ENCODE data around the gene GPX4.

The GPX4 gene

DNA sequence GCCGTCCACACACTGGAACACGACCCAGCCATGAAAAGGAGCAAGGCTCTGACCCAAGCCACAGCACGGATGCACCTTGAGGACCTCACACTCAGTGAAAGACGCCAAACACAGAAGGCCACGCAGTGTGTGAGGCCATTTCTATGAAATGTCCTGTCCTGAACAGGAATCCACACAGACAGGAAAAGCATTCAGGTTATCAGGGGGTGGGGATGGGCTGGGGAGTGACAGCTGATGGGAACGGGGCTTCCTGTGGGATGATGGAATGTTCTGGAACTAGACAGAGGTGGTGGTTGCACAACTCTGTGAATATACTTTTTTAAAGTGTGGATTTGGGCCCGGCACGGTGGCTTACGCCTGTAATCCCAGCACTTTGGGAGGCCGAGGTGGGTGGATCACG is 30.6 kb downstream of the GPX4 start:
- TF ChIP-seq, protein P1, sequence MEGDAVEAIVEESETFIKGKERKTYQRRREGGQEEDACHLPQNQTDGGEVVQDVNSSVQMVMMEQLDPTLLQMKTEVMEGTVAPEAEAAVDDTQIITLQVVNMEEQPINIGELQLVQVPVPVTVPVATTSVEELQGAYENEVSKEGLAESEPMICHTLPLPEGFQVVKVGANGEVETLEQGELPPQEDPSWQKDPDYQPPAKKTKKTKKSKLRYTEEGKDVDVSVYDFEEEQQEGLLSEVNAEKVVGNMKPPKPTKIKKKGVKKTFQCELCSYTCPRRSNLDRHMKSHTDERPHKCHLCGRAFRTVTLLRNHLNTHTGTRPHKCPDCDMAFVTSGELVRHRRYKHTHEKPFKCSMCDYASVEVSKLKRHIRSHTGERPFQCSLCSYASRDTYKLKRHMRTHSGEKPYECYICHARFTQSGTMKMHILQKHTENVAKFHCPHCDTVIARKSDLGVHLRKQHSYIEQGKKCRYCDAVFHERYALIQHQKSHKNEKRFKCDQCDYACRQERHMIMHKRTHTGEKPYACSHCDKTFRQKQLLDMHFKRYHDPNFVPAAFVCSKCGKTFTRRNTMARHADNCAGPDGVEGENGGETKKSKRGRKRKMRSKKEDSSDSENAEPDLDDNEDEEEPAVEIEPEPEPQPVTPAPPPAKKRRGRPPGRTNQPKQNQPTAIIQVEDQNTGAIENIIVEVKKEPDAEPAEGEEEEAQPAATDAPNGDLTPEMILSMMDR (IDR thresholded peaks at IDR 0.05; ENCODE audit: borderline replicate concordance, insufficient read depth, low read depth, low read length): no peak
- no peak overlapping the region for H3K4me3 ChIP-seq (ENCODE audit: low read depth, low read length)

- H3K4me3 ChIP-seq (ENCODE audit: low read depth, low read length): no peak overlapping the region
- TF ChIP-seq, protein P1 (IDR thresholded peaks at IDR 0.05; ENCODE audit: borderline replicate concordance, insufficient read depth, low read depth, low read length): no peak
These were observed 31.7 kb downstream of the GPX4 start for GRCh38 chr19:1135454-1135853.

DNA sequence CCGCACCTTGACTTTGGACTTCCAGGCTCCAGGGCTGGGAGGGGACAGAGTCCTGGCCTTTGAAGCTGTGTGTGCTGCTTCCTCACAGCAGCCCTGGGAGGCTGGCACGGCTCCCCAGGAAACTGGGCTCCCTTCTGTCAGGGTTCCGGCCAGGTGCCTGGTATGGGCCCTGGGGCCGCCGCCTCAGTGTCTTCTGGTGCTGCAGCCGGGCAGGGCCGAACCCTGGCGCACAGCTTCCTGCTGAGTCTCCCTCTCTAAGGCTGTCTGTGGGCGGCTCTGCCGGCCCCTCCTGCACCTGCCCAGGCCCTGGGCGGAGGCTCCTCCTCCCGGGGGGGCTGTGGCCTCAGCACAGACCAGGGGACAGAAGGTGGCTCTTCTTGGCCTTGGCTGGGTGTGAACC is 32.4 kb downstream of the GPX4 start:
- no peak overlapping the region for H3K4me3 ChIP-seq (ENCODE audit: low read depth, low read length)
- TF ChIP-seq, protein P1 (IDR thresholded peaks at IDR 0.05; ENCODE audit: borderline replicate concordance, insufficient read depth, low read depth, low read length): no peak

GRCh38 chr19:1136621-1137317 is 33.0 kb downstream of the GPX4 start:
- TF ChIP-seq, protein P1 (IDR thresholded peaks at IDR 0.05; ENCODE audit: borderline replicate concordance, insufficient read depth, low read depth, low read length): no peak

GRCh38 chr19:1138121-1138520 is 34.3 kb downstream of the GPX4 start:
- H3K4me3 ChIP-seq (ENCODE audit: low read depth, low read length): no peak overlapping the region
- TF ChIP-seq, protein P1 (IDR thresholded peaks at IDR 0.05; ENCODE audit: borderline replicate concordance, insufficient read depth, low read depth, low read length): no peak

More at GRCh38 chr19:1136621-1137317, 33.0 kb downstream of the GPX4 start:
- no peak overlapping the region for H3K4me3 ChIP-seq (ENCODE audit: low read depth, low read length)

- TF ChIP-seq, protein P1 (IDR thresholded peaks at IDR 0.05; ENCODE audit: borderline replicate concordance, insufficient read depth, low read depth, low read length): no peak
- H3K4me3 ChIP-seq (ENCODE audit: low read depth, low read length): no peak overlapping the region
These were observed 35.3 kb downstream of the GPX4 start for GRCh38 chr19:1139126-1139525.

DNA sequence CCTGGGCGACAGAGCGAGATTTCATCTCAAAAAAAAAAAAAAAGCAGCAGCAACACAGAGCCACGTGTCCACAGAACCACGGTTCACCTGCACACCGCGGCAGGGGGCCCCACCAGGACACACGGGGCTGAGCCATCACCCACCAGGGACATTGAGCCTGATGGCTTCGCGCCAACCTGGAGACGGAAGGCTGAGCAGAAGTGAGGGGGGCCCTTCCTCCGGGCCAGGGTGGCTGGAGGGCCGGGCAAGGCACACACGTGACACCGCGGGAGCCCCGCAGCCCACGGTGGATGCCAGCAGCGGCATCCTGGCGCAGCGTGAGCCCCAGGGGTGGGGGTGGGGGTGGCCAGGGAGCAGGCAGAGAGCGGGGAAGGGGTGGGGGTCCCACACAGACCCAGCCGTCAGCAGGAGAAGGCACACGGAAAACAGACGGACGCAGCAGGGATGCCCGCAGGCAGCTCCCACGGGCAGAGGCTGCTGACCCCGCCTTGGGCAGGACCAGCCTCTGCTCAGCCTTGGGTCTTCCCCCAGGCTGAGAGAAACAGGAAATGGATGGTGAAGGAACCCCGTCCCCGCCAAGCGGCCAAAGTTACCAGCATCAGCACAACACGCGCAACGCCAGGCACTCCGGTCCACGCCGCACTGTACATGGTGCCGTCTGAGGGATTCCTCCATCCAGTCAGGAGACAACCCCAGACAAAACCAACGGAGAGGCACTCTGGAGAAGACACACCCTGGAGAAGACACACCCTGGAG is 36.7 kb downstream of the GPX4 start:
- TF ChIP-seq, protein P1 (IDR thresholded peaks at IDR 0.05; ENCODE audit: borderline replicate concordance, insufficient read depth, low read depth, low read length): no peak
- H3K4me3 ChIP-seq (ENCODE audit: low read depth, low read length): no peak overlapping the region

Measured in GM12875 (cell line).